ENCODE results near the gene GNA15. TPM values are rescaled to one million over a fixed set of nuclear protein-coding genes. Genes with fewer than 3 reads are reported as not detected.

GNA15 gene
- total and polyA plus RNA-seq, 7 donors = 0.55 to 6.0 (median 4.6) TPM

- peaks cover 0 to 2% (median under 1%) of the 10 kb centered on the region in 4 donors for H3K4me1 ChIP-seq
- H3K9me3 ChIP-seq = no peaks in the 10 kb centered on the region
- 53 to 86% methylated on average over 31 of the region's 31 CpGs for WGBS, 2 donors
- H3K27ac ChIP-seq = no peak overlapping the region
- intact Hi-C loops (cut with DNase I) = no loop called here
- DNase-seq = no peak
- peak overlapping the region in 1 of 4 donors; percentile 18 for H3K4me3 ChIP-seq
- H3K27me3 ChIP-seq = no peaks in the 10 kb centered on the region
- no peaks in the 10 kb centered on the region for H3K36me3 ChIP-seq
- TF ChIP-seq POLR2A (IDR thresholded peaks at IDR 0.05) (no peak), POLR2AphosphoS5 (IDR thresholded peaks at IDR 0.05) (no peak), CTCF (IDR thresholded peaks at IDR 0.05) (no peak), EP300 (IDR thresholded peaks at IDR 0.05) (no peak)
Observed at GRCh38 chr19:3179739-3180293, 44.0 kb downstream of the GNA15 start.

GRCh38 chr19:3183721-3184641 lies 48.1 kb downstream of the GNA15 start:
- 73 to 78% methylated on average over 13 of the region's 13 CpGs for WGBS, 2 donors
- H3K36me3 ChIP-seq = no peaks in the 10 kb centered on the region
- no peak overlapping the region for H3K4me3 ChIP-seq
- no peak for TF ChIP-seq POLR2A (IDR thresholded peaks at IDR 0.05)
- no peak for TF ChIP-seq POLR2AphosphoS5 (IDR thresholded peaks at IDR 0.05)
- no peak for TF ChIP-seq CTCF (IDR thresholded peaks at IDR 0.05)
- no peak for TF ChIP-seq EP300 (IDR thresholded peaks at IDR 0.05)
- intact Hi-C loops (cut with DNase I) = no loop called here
- H3K27me3 ChIP-seq = no peaks in the 10 kb centered on the region
- DNase-seq = no peak
- H3K9me3 ChIP-seq = no peaks in the 10 kb centered on the region
- no peak overlapping the region for H3K27ac ChIP-seq
- H3K4me1 ChIP-seq = peaks cover 0 to 34% (median 25%) of the 10 kb centered on the region in 4 donors

- peaks cover 0 to 34% (median 25%) of the 10 kb centered on the region in 4 donors for H3K4me1 ChIP-seq
- H3K4me3 ChIP-seq = peak overlapping the region; percentile 81 to 99 (median 97)
- no peaks in the 10 kb centered on the region for H3K36me3 ChIP-seq
- intact Hi-C loops (cut with DNase I) = no loop called here
- DNase-seq = peak; percentile 84
- H3K9me3 ChIP-seq = no peaks in the 10 kb centered on the region
- WGBS, 2 donors = 16 to 24% methylated on average over 14 of the region's 14 CpGs
- H3K27ac ChIP-seq = peak overlapping the region; percentile 81 to 90 (median 84)
- no peaks in the 10 kb centered on the region for H3K27me3 ChIP-seq
- TF ChIP-seq POLR2AphosphoS5 (IDR thresholded peaks at IDR 0.05) (no peak), POLR2A (IDR thresholded peaks at IDR 0.05) (no peak), CTCF (IDR thresholded peaks at IDR 0.05) (no peak), EP300 (IDR thresholded peaks at IDR 0.05) (no peak)
Observed at GRCh38 chr19:3184847-3185460, 49.1 kb downstream of the GNA15 start.

GRCh38 chr19:3185461-3186159 lies 49.8 kb downstream of the GNA15 start, which contains the start of gene NCLN:
Gene NCLN (plus strand): TSS chr19:3185930. CDS start chr19:3186031, 101 bp downstream.
- H3K4me3 ChIP-seq = peak within 1 kb of the TSS; percentile 81 to 99 (median 97)
- 0% methylated on average over 69 of the region's 69 CpGs for WGBS, 2 donors
- DNase-seq = peak; percentile 96
- TF ChIP-seq CTCF (IDR thresholded peaks at IDR 0.05) (no peak), EP300 (IDR thresholded peaks at IDR 0.05) (peak in 1 of 4 donors; percentile 5), POLR2A (IDR thresholded peaks at IDR 0.05) (no peak), POLR2AphosphoS5 (IDR thresholded peaks at IDR 0.05) (peak in 2 of 4 donors; percentile 24 to 47)
- H3K9me3 ChIP-seq = no peaks in the 10 kb centered on the region
- intact Hi-C loops (cut with DNase I) = no loop called here
- no peaks in the 10 kb centered on the region for H3K27me3 ChIP-seq
- H3K27ac ChIP-seq = peak within 1 kb of the TSS; percentile 81 to 90 (median 84)
- H3K36me3 ChIP-seq = no peaks in the 10 kb centered on the region
- H3K4me1 ChIP-seq = peaks cover 0 to 34% (median 25%) of the 10 kb centered on the region in 4 donors

Data from sigmoid colon (tissue), 7 donors.